ENCODE measurements around the gene CCS. TPM values are rescaled to one million over a fixed set of nuclear protein-coding genes. Genes with fewer than 3 reads are reported as not detected.

CCS gene
- total RNA-seq, 6 donors from 2014 or later: 24.3 to 82.8 (median 34.0) TPM

DNA sequence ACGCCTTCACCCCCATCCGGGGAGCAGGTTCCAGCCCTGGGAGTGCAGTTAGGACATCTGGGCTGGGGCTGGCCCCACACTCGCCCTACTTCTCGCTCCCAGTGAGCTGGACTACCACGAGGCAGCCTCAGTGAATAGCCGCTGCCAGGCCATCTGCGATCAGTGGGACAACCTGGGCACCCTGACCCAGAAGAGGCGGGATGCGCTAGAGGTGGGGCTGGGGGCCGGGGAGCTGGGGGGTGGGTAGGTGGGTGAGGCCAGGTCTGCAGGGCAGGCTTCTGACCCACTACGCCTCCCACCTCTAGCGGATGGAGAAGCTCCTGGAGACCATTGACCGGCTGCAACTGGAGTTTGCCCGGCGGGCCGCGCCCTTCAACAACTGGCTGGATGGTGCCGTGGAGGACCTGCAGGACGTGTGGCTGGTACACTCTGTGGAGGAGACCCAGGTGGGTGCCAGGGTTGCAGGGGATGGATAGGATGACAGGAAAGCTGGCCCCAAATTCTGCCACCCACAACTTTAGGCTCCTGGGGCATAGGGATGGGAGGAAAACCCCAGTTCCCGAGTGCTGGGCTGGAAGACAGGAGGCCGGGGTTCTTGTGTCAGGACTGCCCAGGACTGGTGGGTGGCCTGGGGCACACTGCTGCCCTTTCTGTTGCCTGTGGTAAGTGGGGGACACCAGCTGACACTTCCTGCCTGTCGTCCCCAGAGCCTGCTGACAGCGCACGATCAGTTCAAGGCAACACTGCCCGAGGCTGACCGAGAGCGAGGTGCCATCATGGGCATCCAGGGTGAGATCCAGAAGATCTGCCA, 32.9 kb upstream of the CCS start:
- H3K4me3 ChIP-seq: no peak overlapping the region
- WGBS, 2 donors: 77% methylated on average over 26 of the region's 27 CpGs; no CpG with 5 or more reads in 1 of the 2 donors
- no peak for TF ChIP-seq POLR2A (IDR thresholded peaks at IDR 0.05)
- no peak for TF ChIP-seq EP300 (IDR thresholded peaks at IDR 0.05)
- TF ChIP-seq, protein P1, sequence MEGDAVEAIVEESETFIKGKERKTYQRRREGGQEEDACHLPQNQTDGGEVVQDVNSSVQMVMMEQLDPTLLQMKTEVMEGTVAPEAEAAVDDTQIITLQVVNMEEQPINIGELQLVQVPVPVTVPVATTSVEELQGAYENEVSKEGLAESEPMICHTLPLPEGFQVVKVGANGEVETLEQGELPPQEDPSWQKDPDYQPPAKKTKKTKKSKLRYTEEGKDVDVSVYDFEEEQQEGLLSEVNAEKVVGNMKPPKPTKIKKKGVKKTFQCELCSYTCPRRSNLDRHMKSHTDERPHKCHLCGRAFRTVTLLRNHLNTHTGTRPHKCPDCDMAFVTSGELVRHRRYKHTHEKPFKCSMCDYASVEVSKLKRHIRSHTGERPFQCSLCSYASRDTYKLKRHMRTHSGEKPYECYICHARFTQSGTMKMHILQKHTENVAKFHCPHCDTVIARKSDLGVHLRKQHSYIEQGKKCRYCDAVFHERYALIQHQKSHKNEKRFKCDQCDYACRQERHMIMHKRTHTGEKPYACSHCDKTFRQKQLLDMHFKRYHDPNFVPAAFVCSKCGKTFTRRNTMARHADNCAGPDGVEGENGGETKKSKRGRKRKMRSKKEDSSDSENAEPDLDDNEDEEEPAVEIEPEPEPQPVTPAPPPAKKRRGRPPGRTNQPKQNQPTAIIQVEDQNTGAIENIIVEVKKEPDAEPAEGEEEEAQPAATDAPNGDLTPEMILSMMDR (IDR thresholded peaks at IDR 0.05): no peak
- TF ChIP-seq POLR2AphosphoS5 (IDR thresholded peaks at IDR 0.05): no peak
- no peaks in the 10 kb centered on the region for H3K36me3 ChIP-seq
- no peak overlapping the region for H3K27ac ChIP-seq
- DNase-seq: peak in 1 of 2 donors; percentile 75
- H3K9me3 ChIP-seq: no peaks in the 10 kb centered on the region
- no peaks in the 10 kb centered on the region for H3K27me3 ChIP-seq
- H3K4me1 ChIP-seq: peaks cover 8 to 11% (median 9%) of the 10 kb centered on the region in 4 donors
- no peak for ATAC-seq (ENCODE audit: low FRiP score in 2 of 2)

DNA sequence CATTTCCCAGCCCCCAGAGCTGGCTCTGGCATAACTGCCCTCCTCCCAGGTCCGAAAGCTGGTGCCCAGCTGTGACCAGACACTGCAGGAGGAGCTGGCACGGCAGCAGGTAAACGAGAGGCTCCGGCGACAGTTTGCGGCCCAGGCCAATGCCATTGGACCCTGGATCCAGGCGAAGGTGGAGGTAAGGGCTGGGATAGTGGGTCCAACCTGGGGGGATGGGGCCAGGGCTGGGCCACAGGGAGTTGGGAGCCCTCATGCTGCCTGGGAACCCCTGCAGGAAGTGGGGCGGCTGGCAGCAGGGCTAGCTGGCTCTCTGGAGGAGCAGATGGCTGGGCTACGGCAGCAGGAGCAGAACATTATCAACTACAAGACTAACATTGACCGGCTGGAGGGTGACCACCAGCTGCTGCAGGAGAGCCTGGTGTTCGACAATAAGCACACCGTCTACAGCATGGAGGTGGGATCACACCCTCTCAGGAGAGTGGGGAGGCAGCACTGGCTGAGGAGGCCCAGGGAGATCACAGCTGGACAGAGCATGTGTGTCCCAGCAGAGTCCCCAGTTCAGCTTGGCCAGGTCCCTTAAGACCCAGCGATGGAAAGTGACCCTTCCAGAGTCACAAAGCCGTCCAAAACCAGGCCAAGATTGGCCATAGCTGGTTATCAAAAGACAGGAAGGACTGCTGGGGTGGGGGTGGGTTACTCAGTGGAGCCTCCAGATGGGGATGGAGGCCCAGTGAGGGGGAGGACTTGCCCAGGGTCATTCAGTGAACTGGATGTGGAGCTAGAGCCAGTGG, 31.6 kb upstream of the CCS start:
- ATAC-seq (ENCODE audit: low FRiP score in 2 of 2): no peak
- Histone ChIP-seq H3K4me3 (no peak overlapping the region), H3K4me1 (peaks cover 8 to 11% (median 9%) of the 10 kb centered on the region in 4 donors), H3K27me3 (no peaks in the 10 kb centered on the region), H3K36me3 (peaks cover 0 to 8% (median 0%) of the 10 kb centered on the region in 4 donors), H3K27ac (no peak overlapping the region), H3K9me3 (no peaks in the 10 kb centered on the region)
- WGBS, 2 donors: 85 to 86% methylated on average over 11 to 12 of the region's 14 CpGs
- TF ChIP-seq, protein P1 (IDR thresholded peaks at IDR 0.05): no peak
- TF ChIP-seq EP300 (IDR thresholded peaks at IDR 0.05) (no peak), POLR2AphosphoS5 (IDR thresholded peaks at IDR 0.05) (no peak), POLR2A (IDR thresholded peaks at IDR 0.05) (no peak)
- peak in 1 of 2 donors; percentile 77 for DNase-seq

DNA sequence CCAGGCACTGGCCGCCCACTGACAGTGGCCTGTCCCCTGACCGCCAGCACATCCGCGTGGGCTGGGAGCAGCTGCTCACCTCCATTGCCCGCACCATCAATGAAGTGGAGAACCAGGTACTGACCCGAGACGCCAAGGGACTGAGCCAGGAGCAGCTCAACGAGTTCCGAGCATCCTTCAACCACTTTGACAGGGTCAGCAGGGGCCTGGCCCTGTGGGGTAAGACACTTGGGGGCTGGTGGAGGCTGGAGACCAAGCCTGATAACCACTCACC, 31.1 kb upstream of the CCS start:
- ATAC-seq (ENCODE audit: low FRiP score in 2 of 2): no peak
- peaks cover 0 to 8% (median 0%) of the 10 kb centered on the region in 4 donors for H3K36me3 ChIP-seq
- H3K9me3 ChIP-seq: no peaks in the 10 kb centered on the region
- no peaks in the 10 kb centered on the region for H3K27me3 ChIP-seq
- H3K4me3 ChIP-seq: no peak overlapping the region
- no peak overlapping the region for H3K27ac ChIP-seq
- H3K4me1 ChIP-seq: peaks cover 8 to 11% (median 9%) of the 10 kb centered on the region in 4 donors
- TF ChIP-seq, protein P1 (IDR thresholded peaks at IDR 0.05): no peak
- TF ChIP-seq POLR2AphosphoS5 (IDR thresholded peaks at IDR 0.05): no peak
- peak in 1 of 2 donors; percentile 59 for DNase-seq
- WGBS, 2 donors: 91 to 100% methylated on average over 1 to 4 of the region's 9 CpGs

DNA sequence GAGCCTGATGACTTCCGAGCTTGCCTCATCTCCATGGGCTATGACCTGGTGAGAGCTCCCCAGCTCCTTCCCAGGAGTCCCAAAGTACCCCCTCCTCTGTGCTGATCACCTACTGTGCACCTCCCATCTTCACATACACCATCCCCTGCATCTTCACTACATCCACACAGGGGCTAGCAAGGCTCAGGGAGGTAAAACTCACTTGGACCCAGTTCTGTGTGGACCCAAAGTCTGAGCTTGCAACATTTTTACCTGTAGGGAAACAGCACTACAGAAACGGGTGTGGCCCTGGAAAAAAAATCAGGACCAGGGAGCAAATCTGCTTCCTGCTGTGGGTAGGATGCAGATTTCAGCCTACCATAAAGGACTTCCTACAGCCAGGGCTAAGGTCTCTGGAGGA, 30.7 kb upstream of the CCS start:
- Histone ChIP-seq H3K4me3 (no peak overlapping the region), H3K36me3 (peaks cover 0 to 8% (median 0%) of the 10 kb centered on the region in 4 donors), H3K27ac (no peak overlapping the region), H3K9me3 (no peaks in the 10 kb centered on the region), H3K4me1 (peaks cover 8 to 11% (median 9%) of the 10 kb centered on the region in 4 donors), H3K27me3 (no peaks in the 10 kb centered on the region)
- 58 to 88% methylated on average over 1 to 2 of the region's 2 CpGs for WGBS, 2 donors
- ATAC-seq (ENCODE audit: low FRiP score in 2 of 2) (no peak), DNase-seq (no peak)
- TF ChIP-seq POLR2A (IDR thresholded peaks at IDR 0.05) (no peak), POLR2AphosphoS5 (IDR thresholded peaks at IDR 0.05) (no peak), EP300 (IDR thresholded peaks at IDR 0.05) (no peak)
- TF ChIP-seq, protein P1 (IDR thresholded peaks at IDR 0.05): no peak
